Ishikawa (cell line): ENCODE data around the gene ADAMTS1.

ENCODE experiments used
- CEBPB ChIP-seq: IDR thresholded peaks from 2 replicates; pipeline ENCODE4 v1.6.1; 2012
- CREB1 ChIP-seq: IDR thresholded peaks from 2 replicates; pipeline ENCODE4 v1.6.1; 2012; ENCODE audit warnings: low read depth
- EGR1 ChIP-seq: IDR thresholded peaks from 2 replicates; pipeline ENCODE4 v1.6.1; 2012
- EP300 ChIP-seq: IDR thresholded peaks from 2 replicates; pipeline ENCODE4 v1.6.1; 2012; ENCODE audit warnings: borderline replicate concordance
- FOXM1 ChIP-seq: IDR thresholded peaks from 2 replicates; pipeline ENCODE4 v1.6.1; 2012; ENCODE audit warnings: low read depth, borderline replicate concordance
- NFIC ChIP-seq: IDR thresholded peaks from 2 replicates; pipeline ENCODE4 v1.6.1; 2012
- RAD21 ChIP-seq: IDR thresholded peaks from 2 replicates; pipeline ENCODE4 v1.6.1; 2012; ENCODE audit warnings: low read depth
- REST ChIP-seq: IDR thresholded peaks from 2 replicates; pipeline ENCODE4 v1.6.1; 2012; ENCODE audit warnings: low read depth, mild to moderate bottlenecking
- TAF1 ChIP-seq: IDR thresholded peaks from 2 replicates; pipeline ENCODE4 v1.6.1; 2012; ENCODE audit warnings: low read depth, mild to moderate bottlenecking
- TCF12 ChIP-seq: IDR thresholded peaks from 2 replicates; pipeline ENCODE4 v1.6.1; 2012; ENCODE audit warnings: low read depth
- TEAD4 ChIP-seq: IDR thresholded peaks from 2 replicates; pipeline ENCODE4 v1.6.1; 2012
- USF1 ChIP-seq: IDR thresholded peaks from 2 replicates; pipeline ENCODE4 v1.6.1; 2012
- YY1 ChIP-seq: IDR thresholded peaks from 2 replicates; pipeline ENCODE4 v1.6.1; 2012; ENCODE audit warnings: low read depth
- ZBTB7A ChIP-seq: IDR thresholded peaks from 2 replicates; pipeline ENCODE4 v1.6.1; 2012; ENCODE audit warnings: low read depth
- TF ChIP-seq, protein P1 (sequence below): IDR thresholded peaks from 2 replicates; pipeline ENCODE4 v1.6.1; 2012

Gene ADAMTS1

DNA sequence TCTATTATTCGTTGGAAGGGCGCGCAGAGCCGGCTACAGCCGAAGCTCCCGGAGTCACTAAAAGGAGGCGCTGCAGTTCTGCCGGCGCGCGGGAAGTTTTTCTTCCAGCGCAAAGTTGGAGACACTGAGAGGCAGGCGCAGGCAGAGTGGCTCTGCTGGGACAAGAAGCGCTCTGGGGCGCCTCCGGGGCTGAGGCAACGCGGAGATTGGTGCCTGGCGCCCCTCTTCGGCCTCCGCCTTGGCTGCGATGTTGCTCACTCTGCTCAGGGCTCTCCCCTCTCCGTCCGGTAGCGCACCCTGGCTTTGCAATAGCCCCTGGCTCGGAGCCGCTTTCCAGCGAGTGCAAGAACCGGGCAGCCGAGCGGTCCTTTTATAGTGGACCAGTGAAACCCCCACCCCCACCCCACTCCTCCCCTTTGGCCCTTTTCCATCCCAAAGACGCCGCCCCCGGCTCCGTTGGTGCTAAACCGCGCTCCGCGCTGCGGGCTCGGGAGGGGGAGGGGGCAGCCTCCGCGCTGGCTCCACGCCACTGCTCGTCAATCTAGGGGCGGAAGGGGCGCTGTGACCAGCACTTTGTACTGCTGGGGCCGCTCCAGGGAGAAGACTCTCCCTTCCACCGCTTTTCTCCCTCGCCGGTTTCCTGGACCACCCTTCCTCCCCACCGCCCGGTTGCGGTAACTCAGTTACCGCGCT lies at the start of gene ADAMTS1:
Gene ADAMTS1 (minus strand): TSS at position 344 of the 693 bp plus-strand sequence. CDS start 455 bp downstream, outside the sequence.
- 0 out of 2 replicates have a peak, but pooled peaks have one; percentile 6 for TF ChIP-seq TCF12
- TF ChIP-seq CEBPB: no peak
- TF ChIP-seq CREB1: no peak
- TF ChIP-seq, protein P1, sequence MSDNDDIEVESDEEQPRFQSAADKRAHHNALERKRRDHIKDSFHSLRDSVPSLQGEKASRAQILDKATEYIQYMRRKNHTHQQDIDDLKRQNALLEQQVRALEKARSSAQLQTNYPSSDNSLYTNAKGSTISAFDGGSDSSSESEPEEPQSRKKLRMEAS: no peak
- no peak for TF ChIP-seq ZBTB7A
- no peak for TF ChIP-seq FOXM1
- no peak for TF ChIP-seq TEAD4
- TF ChIP-seq NFIC: peak; percentile 80
- TF ChIP-seq EGR1: no peak
- TF ChIP-seq REST: no peak
- no peak for TF ChIP-seq TAF1
- 0 out of 2 replicates have a peak, but pooled peaks have one; percentile 8 for TF ChIP-seq YY1
- no peak; the same call in 1 of the 2 replicates for TF ChIP-seq EP300
- no peak for TF ChIP-seq RAD21

- no peak for TF ChIP-seq TCF12
- TF ChIP-seq YY1: no peak
- TF ChIP-seq TEAD4: no peak
- TF ChIP-seq, protein P1: no peak
- TF ChIP-seq RAD21: no peak
- no peak for TF ChIP-seq CREB1
- TF ChIP-seq CEBPB: no peak
- TF ChIP-seq REST: no peak
- no peak for TF ChIP-seq USF1
- TF ChIP-seq NFIC: no peak
Observed at GRCh38 chr21:26892151-26892550, 46.9 kb upstream of the ADAMTS1 start.

GRCh38 chr21:26888931-26889330 lies 43.7 kb upstream of the ADAMTS1 start:
- TF ChIP-seq EGR1: no peak
- TF ChIP-seq TEAD4: no peak
- TF ChIP-seq, protein P1: no peak
- no peak for TF ChIP-seq EP300
- TF ChIP-seq USF1: no peak
- no peak for TF ChIP-seq REST
- no peak for TF ChIP-seq YY1

GRCh38 chr21:26888256-26888655 lies 43.0 kb upstream of the ADAMTS1 start:
- no peak for TF ChIP-seq YY1
- no peak for TF ChIP-seq CREB1
- no peak for TF ChIP-seq EGR1
- no peak for TF ChIP-seq RAD21
- TF ChIP-seq REST: no peak
- no peak for TF ChIP-seq CEBPB
